GM12878 (cell line): ENCODE measurements around the gene FARS2.

ENCODE experiments used
- MXI1 ChIP-seq: fragments of 150-350 bp; IDR thresholded peaks from 2 replicates; pipeline ENCODE4 v1.6.1; 2011; ENCODE audit warnings: low read depth, mild to moderate bottlenecking, inconsistent platforms, low read length, improper control_type of control experiment
- NKRF ChIP-seq: fragments of 450-650 bp; conservative IDR thresholded peaks from 2 replicates; pipeline ENCODE4 v1.6.1; 2017; ENCODE audit warnings: mild to moderate bottlenecking, moderate library complexity

- TF ChIP-seq MXI1, result no peak
- TF ChIP-seq NKRF, result no peak
Measured at GRCh38 chr6:5326022-5326641, 64.8 kb downstream of the FARS2 start.
